ENCODE measurements around the gene BACH1. TPM values are rescaled to one million over a fixed set of nuclear protein-coding genes. Genes with fewer than 3 reads are reported as not detected.

The BACH1 gene
- total and polyA plus RNA-seq, 2 donors (not counting 1 experiment from before 2014, with no cell fraction given), result 10.1 to 221 TPM

GRCh38 chr21:29389136-29389535 is 90.4 kb downstream of the BACH1 start:
- Histone ChIP-seq H4K20me1 (ENCODE audit: control insufficient read depth, insufficient read depth, low read length, poor library complexity, severe bottlenecking) (no peaks in the 10 kb centered on the region), H3K4me1 (ENCODE audit: control insufficient read depth in 2 of 2, insufficient read depth in 2 of 2, low read length in 2 of 2) (no peaks in the 10 kb centered on the region), H3K9me3 (ENCODE audit: control extremely low read depth in 1 of 3, control insufficient read depth in 2 of 3, insufficient read depth in 1 of 3, low read length in 2 of 3) (peaks cover 0 to 3% (median 0%) of the 10 kb centered on the region in 3 donors), H3K27ac (ENCODE audit: low read length in 2 of 2) (no peak overlapping the region), H2AFZ (ENCODE audit: insufficient read depth, low read depth, low read length, poor library complexity, severe bottlenecking) (no peak overlapping the region), H3K9ac (ENCODE audit: low read length) (no peak overlapping the region), H3K27me3 (replicated peaks in 1 of 4; ENCODE audit: control extremely low read depth in 1 of 4, control insufficient read depth in 3 of 4, insufficient read depth in 4 of 4, low read length in 3 of 4) (no peaks in the 10 kb centered on the region), H3K79me2 (ENCODE audit: control insufficient read depth, insufficient read depth, low read length) (no peaks in the 10 kb centered on the region), H3K36me3 (replicated peaks in 1 of 2; ENCODE audit: control extremely low read depth in 1 of 2, control insufficient read depth in 1 of 2, extremely low read depth in 1 of 2, insufficient read depth in 2 of 2, low read length in 1 of 2) (peaks cover 0 to 3% of the 10 kb centered on the region in 2 experiments), H3K4me3 (ENCODE audit: control extremely low read depth in 1 of 5, extremely low read depth in 1 of 5, insufficient read depth in 1 of 5, low read depth in 2 of 5, low read length in 4 of 5) (no peak overlapping the region), H3K4me2 (replicated peaks; ENCODE audit: low read depth, low read length, poor library complexity, severe bottlenecking) (no peak overlapping the region)
- Mint-ChIP-seq H3K4me3 (no peak overlapping the region), H3K4me1 (no peaks in the 10 kb centered on the region), H3K27me3 (no peaks in the 10 kb centered on the region), H3K9me3 (ENCODE audit: insufficient read depth) (no peaks in the 10 kb centered on the region), H3K27ac (no peak overlapping the region)
- intact Hi-C loops (cut with micrococcal nuclease), result no loop called here
- ATAC-seq (ENCODE audit: low read depth) (no peak), DNase-seq (no peak)
- ChIA-PET CTCF (interaction anchor here (0.5 kb wide), 1 partner anchor 952 kb away, joined by 3 read pairs; no protein-coding TSS in a partner anchor), POLR2A (no interaction called here)
- TF ChIP-seq EZH2 (IDR thresholded peaks at IDR 0.05; ENCODE audit: borderline replicate concordance, insufficient read depth, low read depth, low read length, poor library complexity, severe bottlenecking) (no peak), CTCF (IDR thresholded peaks at IDR 0.05) (no peak)
- no CpG with 5 or more reads among the region's 3 CpGs for WGBS (ENCODE audit: insufficient coverage)

- no peak for TF ChIP-seq CTCF (IDR thresholded peaks at IDR 0.05)
- no peak for TF ChIP-seq EZH2 (IDR thresholded peaks at IDR 0.05; ENCODE audit: borderline replicate concordance, insufficient read depth, low read depth, low read length, poor library complexity, severe bottlenecking)
- intact Hi-C loops (cut with micrococcal nuclease), result no loop called here
- no peak overlapping the region for H3K4me3 ChIP-seq (ENCODE audit: control extremely low read depth in 1 of 5, extremely low read depth in 1 of 5, insufficient read depth in 1 of 5, low read depth in 2 of 5, low read length in 4 of 5)
- no peaks in the 10 kb centered on the region for H3K79me2 ChIP-seq (ENCODE audit: control insufficient read depth, insufficient read depth, low read length)
- ChIA-PET POLR2A (no interaction called here), CTCF (interaction anchor here (1.3 kb wide), 1 partner anchor 14 kb away, joined by 5 read pairs; no protein-coding TSS in a partner anchor)
- no peak overlapping the region for H3K27ac ChIP-seq (ENCODE audit: low read length in 2 of 2)
- H3K27me3 Mint-ChIP-seq, result no peaks in the 10 kb centered on the region
- no peak overlapping the region for H3K9ac ChIP-seq (ENCODE audit: low read length)
- no peak for DNase-seq
- WGBS (ENCODE audit: insufficient coverage), result no CpG with 5 or more reads among the region's 2 CpGs
- H3K4me2 ChIP-seq (replicated peaks; ENCODE audit: low read depth, low read length, poor library complexity, severe bottlenecking), result no peak overlapping the region
- H3K9me3 ChIP-seq (ENCODE audit: control extremely low read depth in 1 of 3, control insufficient read depth in 2 of 3, insufficient read depth in 1 of 3, low read length in 2 of 3), result peaks cover 0 to 3% (median 0%) of the 10 kb centered on the region in 3 donors
- H2AFZ ChIP-seq (ENCODE audit: insufficient read depth, low read depth, low read length, poor library complexity, severe bottlenecking), result no peak overlapping the region
- no peaks in the 10 kb centered on the region for H4K20me1 ChIP-seq (ENCODE audit: control insufficient read depth, insufficient read depth, low read length, poor library complexity, severe bottlenecking)
- ATAC-seq (ENCODE audit: low read depth), result no peak
- H3K9me3 Mint-ChIP-seq (ENCODE audit: insufficient read depth), result no peaks in the 10 kb centered on the region
- H3K27ac Mint-ChIP-seq, result no peak overlapping the region
- no peaks in the 10 kb centered on the region for H3K4me1 Mint-ChIP-seq
- no peak overlapping the region for H3K4me3 Mint-ChIP-seq
- no peaks in the 10 kb centered on the region for H3K4me1 ChIP-seq (ENCODE audit: control insufficient read depth in 2 of 2, insufficient read depth in 2 of 2, low read length in 2 of 2)
- no peaks in the 10 kb centered on the region for H3K27me3 ChIP-seq (replicated peaks in 1 of 4; ENCODE audit: control extremely low read depth in 1 of 4, control insufficient read depth in 3 of 4, insufficient read depth in 4 of 4, low read length in 3 of 4)
- H3K36me3 ChIP-seq (replicated peaks in 1 of 2; ENCODE audit: control extremely low read depth in 1 of 2, control insufficient read depth in 1 of 2, extremely low read depth in 1 of 2, insufficient read depth in 2 of 2, low read length in 1 of 2), result peaks cover 0 to 3% of the 10 kb centered on the region in 2 experiments
These were observed 92.1 kb downstream of the BACH1 start for GRCh38 chr21:29390778-29391177.

Data from B cell (primary cell).